NCI-H2081 (cell line): ENCODE results near the gene DKK3.

Source experiments
- DNase-seq, 2 experiments: peaks; one replicate each; lab custom pipeline; 2025; lab: John Stamatoyannopoulos, UW

DKK3 gene

DNA sequence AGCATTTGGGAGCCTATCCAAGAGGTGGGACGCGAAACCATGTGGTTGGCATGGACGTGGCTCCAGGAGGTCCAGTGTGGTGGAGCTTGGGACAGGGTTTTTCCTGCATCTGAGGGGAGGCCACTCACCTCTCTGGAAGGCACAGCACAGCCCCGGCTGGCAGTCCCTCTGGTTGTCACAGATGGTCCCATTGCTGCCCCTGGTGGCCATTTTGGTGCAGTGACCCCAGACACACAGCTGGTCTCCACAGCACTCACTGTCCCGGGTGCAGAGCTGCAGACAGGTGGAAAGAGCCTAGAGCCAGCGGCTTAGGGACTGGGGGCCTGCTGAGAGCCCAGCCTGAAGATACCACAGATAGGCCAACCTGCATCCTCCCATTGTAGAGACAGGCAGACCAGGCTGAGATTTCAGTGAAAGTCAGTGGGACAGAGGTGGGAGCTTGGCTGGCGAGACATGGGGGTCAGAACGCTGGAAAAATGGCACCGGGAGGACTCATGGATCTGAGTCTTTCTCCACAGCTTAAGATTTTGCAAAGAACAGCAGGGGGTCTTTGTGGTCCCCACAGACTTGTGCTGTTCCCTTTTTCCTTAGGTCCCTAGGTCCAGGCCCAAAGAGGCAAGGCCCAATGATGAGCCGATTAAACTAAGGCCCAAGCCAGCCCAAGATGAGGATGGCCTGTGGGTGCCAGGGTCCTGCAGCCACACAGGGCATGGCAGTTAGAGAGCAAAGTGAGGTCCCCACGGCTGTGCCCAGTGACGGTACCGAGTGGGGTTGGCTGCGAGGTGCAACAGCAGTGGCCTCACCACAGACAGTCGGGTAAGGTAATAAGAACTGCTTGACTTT, 41.4 kb downstream of the DKK3 start:
- peak; percentile 60 to 65 for DNase-seq

DNA sequence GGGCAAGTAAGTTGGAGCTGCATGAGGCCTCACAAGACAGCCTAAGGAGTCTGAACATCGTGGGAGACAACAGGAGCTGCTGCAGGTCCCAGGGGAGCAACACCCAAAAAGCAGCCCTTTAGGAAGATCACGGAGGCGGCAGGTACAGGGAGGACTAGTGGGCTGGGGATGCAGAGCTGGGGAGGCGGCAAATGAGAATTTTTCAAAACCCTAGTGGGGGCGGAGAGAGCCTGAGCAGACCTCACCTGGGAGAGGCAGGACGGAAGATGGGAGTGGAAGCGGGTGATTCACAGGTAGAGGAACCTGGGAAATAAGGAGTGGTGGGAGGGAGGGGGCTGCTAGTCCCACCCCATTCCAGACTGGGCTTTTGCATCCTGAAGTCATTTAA, 42.1 kb downstream of the DKK3 start:
- no peak for DNase-seq

DNA sequence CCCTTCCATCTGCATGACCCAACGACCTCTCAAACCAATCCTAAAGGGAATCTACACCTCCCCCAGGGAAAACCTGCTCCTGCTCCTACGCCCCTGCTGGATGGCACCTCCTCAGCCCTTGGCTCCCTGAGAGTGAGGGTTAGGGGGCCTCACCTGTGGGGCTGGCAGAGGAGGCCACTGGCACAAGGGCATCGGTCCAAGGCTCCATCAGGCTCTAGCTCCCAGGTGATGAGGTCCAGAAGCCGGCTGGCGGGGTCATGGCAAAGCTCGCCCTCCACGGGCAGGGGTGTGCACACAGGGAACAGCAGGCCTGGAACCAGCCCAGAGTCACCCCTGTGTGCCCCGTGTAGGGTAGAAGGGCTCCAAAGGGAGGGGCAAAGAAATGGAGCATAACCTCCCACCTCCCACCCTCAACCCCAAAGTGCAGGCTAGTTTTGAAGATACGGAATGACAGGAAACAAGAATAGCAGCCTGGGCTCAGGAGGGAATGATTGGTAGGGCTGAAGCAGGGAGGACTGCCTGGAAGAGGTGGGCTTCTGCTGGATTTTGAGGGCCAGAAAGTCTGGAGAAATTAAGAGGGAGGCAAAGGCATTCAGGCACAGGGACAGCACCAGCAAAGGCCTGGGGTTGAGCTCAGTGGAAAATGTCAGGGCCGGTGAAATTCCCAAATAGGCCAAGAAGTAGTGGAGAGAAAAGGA, 42.6 kb downstream of the DKK3 start:
- no peak for DNase-seq

DNA sequence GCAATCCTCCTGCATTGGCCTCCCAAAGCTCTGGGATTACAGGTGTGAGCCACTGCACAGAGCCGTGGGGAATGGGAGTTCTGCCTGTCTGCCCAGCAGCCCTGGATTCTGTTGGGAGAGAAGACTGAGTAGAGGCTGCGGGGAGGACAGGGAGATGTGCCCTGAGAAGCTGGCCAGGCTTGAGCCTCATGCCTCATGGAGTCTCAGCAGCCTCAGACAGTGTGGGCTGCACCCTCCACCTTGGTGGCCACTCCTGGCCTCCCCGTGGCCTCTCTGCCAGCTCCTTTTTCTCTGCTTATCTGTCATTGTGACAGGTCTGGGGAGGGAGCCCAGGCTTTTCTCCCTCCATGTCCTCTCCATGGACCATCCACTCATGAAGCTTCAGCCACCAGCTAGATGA, 43.2 kb downstream of the DKK3 start:
- no peak for DNase-seq

DNA sequence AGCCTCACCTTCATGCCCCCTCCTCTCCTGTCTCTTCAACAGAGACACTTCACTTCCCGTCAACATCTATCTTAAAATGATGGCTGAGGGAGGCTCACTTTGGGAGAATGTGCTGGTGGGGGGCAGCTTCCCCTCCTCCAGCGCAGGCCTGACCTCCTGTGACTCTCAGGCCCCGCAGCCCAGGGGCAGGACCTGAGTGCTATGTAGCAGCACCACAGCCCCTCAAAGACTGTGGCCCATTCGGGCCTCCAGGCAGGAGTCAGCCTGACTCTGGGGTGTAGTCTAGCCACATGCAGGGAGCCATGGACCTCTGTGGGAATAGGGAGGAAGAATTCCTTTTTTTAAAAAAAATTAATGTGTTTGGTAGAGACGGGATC, 43.7 kb downstream of the DKK3 start:
- no peak for DNase-seq

- DNase-seq: peak; percentile 29 to 52
These were observed 44.3 kb downstream of the DKK3 start for GRCh38 chr11:11963842-11964773.

GRCh38 chr11:11963067-11963466, 45.4 kb downstream of the DKK3 start:
- DNase-seq: no peak

- no peak for DNase-seq
These were observed 46.9 kb downstream of the DKK3 start for GRCh38 chr11:11961399-11962028.

- no peak for DNase-seq
These were observed 47.7 kb downstream of the DKK3 start for GRCh38 chr11:11960687-11961086.

- DNase-seq: no peak
These were observed 48.8 kb downstream of the DKK3 start for GRCh38 chr11:11959601-11960000.

GRCh38 chr11:11958403-11959231, 49.8 kb downstream of the DKK3 start:
- DNase-seq: no peak

DNA sequence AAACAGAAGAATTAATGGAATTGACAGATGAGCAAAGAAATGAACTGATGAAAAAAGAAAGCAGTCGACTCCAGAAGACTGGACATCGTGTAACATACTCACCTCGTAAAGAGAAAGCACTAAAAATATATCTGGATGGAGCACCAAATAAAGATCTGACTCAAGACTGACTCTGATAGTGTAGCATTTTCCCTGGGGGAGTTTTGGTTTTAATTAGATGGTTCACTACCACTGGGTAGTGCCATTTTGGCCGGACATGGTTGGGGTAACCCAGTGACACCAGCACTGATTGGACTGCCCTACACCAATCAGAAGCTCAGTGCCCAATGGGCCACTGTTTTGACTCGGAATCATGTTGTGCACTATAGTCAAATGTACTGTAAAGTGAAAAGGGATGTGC, 52.4 kb downstream of the DKK3 start:
- no peak for DNase-seq

DNA sequence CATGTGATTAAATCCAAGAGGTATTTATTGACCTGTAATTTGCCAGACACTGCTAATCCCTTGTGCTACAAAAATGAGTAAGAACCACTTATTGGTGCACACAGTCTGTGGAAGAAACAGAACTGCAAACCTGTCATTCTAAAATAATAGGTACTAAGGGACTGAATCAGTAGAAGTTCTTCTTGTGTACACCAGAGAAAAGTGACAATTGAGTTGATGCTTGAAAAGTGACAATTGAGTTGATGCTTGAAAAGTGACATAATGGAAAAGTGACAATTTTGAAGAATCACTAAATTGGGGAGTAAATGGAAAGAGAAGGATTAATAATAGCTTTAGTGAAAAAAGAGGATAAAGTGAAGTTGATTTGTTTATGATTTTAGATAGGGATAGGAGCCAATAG, 56.4 kb downstream of the DKK3 start:
- DNase-seq: no peak

DNA sequence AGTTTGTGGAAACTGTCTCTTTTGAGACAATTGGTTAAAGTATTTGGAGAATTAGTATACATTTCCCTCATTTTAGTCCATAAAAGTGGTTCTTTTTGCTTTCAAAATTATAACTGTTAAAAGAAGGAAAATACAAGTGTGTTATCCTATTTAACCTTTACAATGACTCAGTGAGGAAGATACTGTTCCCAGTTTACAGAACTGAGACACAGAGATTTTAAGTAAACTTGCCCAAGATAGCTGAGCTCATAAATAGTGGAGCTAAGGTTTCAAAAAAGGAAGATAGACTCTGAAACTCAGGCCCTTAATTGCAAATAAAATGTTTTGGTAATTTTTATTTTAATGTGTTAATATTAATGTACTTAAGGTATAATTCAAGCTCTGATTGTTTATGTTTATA, 58.9 kb downstream of the DKK3 start:
- DNase-seq: no peak

- no peak for DNase-seq
These were observed 60.0 kb downstream of the DKK3 start for GRCh38 chr11:11948242-11948947.

DNA sequence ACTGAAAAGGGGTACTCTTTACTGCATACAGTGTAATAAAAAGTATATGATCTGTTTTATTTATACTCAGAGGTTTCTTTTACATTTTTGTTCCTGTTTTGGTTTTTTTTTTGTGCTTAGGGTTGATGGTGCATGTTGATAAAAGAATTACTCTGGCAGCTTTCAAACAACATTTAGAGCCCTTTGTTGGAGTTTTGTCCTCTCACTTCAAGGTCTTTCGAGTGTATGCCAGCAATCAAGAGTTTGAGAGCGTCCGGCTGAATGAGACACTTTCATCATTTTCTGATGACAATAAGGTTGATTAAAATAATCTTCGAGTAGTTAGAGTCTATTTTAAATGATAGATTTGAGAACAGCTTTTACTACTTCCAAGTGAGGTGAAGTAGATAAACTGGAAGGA, 60.6 kb downstream of the DKK3 start:
- no peak for DNase-seq

DNA sequence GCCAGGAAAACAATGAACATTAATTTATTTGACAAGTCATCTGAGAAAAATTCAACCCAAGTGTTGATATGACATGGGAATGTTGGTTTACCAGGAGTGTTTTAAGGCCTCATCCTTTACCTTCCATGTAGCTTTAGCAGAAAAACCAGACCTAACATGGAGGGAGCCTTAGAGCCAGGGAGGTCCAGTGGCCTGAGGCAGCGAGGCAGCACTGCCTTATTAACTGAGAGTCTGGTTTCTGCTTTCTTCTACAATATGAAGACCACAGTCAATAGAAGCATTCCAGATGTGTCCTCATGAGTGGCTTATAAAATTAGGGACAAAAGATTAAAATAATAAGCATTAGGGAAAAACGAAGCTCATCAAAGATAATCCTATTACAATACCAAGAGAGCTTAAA, 61.5 kb downstream of the DKK3 start:
- no peak for DNase-seq

DNA sequence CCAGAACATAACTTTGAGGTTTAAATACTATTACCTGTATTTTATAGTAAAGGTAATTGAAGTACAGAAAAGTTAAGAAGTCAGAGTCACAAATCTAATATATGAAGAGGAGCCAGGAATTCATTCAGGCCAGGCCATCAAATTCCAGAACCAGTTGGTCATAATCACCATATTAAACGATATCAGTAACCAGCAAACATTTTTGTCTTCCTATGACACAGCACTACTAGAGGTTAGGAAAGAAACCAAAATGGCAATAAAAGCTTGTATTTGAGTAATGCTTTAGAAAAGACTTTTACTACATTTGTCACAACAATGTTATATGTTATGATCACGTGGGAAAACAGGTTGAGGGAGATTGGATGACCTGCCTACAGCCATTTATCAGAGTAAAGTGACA, 62.2 kb downstream of the DKK3 start:
- no peak for DNase-seq

DNA sequence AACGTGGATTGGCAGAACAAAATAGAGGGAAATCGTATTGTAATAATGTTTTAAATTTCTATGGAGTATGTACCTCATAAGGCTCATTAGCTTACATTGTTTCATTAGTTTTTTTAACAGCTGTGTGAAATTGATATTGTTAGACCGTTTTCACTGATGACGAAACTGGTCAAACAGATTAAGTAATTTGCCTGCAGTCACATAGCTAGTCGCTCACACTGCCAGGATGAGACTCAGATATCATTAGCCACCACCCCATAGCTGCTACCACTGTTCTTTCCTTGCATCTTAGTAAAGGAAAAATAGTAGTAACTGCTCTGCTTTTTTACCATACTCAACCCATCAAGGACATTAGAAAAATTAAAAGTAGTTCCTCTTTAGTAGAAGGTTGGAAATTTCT, 64.0 kb downstream of the DKK3 start:
- no peak for DNase-seq

DNA sequence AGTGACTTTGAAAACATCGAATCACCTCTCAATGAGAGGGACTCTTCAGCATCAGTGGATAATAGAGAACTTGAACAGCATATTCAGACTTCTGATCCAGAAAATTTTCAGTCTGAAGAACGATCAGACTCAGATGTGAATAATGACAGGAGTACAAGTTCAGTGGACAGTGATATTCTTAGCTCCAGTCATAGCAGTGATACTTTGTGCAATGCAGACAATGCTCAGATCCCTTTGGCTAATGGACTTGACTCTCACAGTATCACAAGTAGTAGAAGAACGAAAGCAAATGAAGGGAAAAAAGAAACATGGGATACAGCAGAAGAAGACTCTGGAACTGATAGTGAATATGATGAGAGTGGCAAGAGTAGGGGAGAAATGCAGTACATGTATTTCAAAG, 65.8 kb downstream of the DKK3 start:
- DNase-seq: no peak

- DNase-seq: peak in 1 of 2 experiments; percentile 17
These were observed 67.9 kb downstream of the DKK3 start for GRCh38 chr11:11940551-11940950.
